ENCODE results near the gene FMO1. TPM values are rescaled to one million over a fixed set of nuclear protein-coding genes. Genes with fewer than 3 reads are reported as not detected.
"Not testable (repeated sequence)": the region's sequence is repeated elsewhere in the genome, so short reads cannot be mapped to it uniquely, and the experiment has no call there.

The FMO1 gene
- total RNA-seq, 1 donor from 2014 or later, result 0.54 TPM

- ATAC-seq (ENCODE audit: poor library complexity) (no peak), DNase-seq (no peak)
- intact Hi-C loops (cut with DNase I), result no loop called here
Observed at GRCh38 chr1:171265686-171266085, 17.4 kb downstream of the FMO1 start.

- no peak for ATAC-seq (ENCODE audit: poor library complexity)
- intact Hi-C loops (cut with DNase I), result no loop called here
- no peak for DNase-seq
Observed at GRCh38 chr1:171266930-171267329, 18.6 kb downstream of the FMO1 start.

GRCh38 chr1:171267391-171267790 lies 19.1 kb downstream of the FMO1 start:
- intact Hi-C loops (cut with DNase I), result no loop called here
- no peak for ATAC-seq (ENCODE audit: poor library complexity)
- DNase-seq, result no peak

- DNase-seq, result no peak
Observed at GRCh38 chr1:171270806-171271205, 22.5 kb downstream of the FMO1 start.

GRCh38 chr1:171277534-171277933 lies 29.2 kb downstream of the FMO1 start:
- intact Hi-C loops (cut with DNase I), result no loop called here

More at GRCh38 chr1:171270806-171271205, 22.5 kb downstream of the FMO1 start:
- intact Hi-C loops (cut with DNase I), result no loop called here
- no peak for ATAC-seq (ENCODE audit: poor library complexity)

GRCh38 chr1:171279234-171279633 lies 30.9 kb downstream of the FMO1 start:
- DNase-seq (no peak), ATAC-seq (ENCODE audit: poor library complexity) (no peak)
- intact Hi-C loops (cut with DNase I), result no loop called here

More at GRCh38 chr1:171277534-171277933, 29.2 kb downstream of the FMO1 start:
- ATAC-seq (ENCODE audit: poor library complexity), result no peak
- DNase-seq, result no peak

GRCh38 chr1:171279678-171280077 lies 31.4 kb downstream of the FMO1 start:
- intact Hi-C loops (cut with DNase I), result no loop called here
- DNase-seq (no peak), ATAC-seq (ENCODE audit: poor library complexity) (no peak)

GRCh38 chr1:171280599-171280998 lies 32.3 kb downstream of the FMO1 start:
- ATAC-seq (ENCODE audit: poor library complexity), result no peak
- intact Hi-C loops (cut with DNase I), result no loop called here
- no peak for DNase-seq

GRCh38 chr1:171286032-171286705 lies 37.9 kb downstream of the FMO1 start:
- intact Hi-C loops (cut with DNase I), result no loop called here
- ATAC-seq (ENCODE audit: poor library complexity) (no peak), DNase-seq (no peak)

- DNase-seq, result no peak
- intact Hi-C loops (cut with DNase I), result no loop called here
- no peak for ATAC-seq (ENCODE audit: poor library complexity)
Observed at GRCh38 chr1:171290621-171291020, 42.3 kb downstream of the FMO1 start.

GRCh38 chr1:171292799-171293198 lies 44.5 kb downstream of the FMO1 start:
- ATAC-seq (ENCODE audit: poor library complexity), result no peak
- no peak for DNase-seq
- intact Hi-C loops (cut with DNase I), result no loop called here

GRCh38 chr1:171295383-171295782 lies 47.1 kb downstream of the FMO1 start:
- DNase-seq; intact Hi-C loops (cut with DNase I); ATAC-seq (ENCODE audit: poor library complexity): not testable (repeated sequence)

- DNase-seq (no peak), ATAC-seq (ENCODE audit: poor library complexity) (no peak)
- intact Hi-C loops (cut with DNase I), result no loop called here
Observed at GRCh38 chr1:171295821-171296220, 47.5 kb downstream of the FMO1 start.

GRCh38 chr1:171296897-171297296 lies 48.6 kb downstream of the FMO1 start:
- no peak for ATAC-seq (ENCODE audit: poor library complexity)
- no peak for DNase-seq
- intact Hi-C loops (cut with DNase I), result no loop called here

GRCh38 chr1:171298696-171299095 lies 50.4 kb downstream of the FMO1 start:
- intact Hi-C loops (cut with DNase I), result no loop called here
- no peak for ATAC-seq (ENCODE audit: poor library complexity)
- no peak for DNase-seq

- DNase-seq (no peak), ATAC-seq (ENCODE audit: poor library complexity) (no peak)
- intact Hi-C loops (cut with DNase I), result no loop called here
Observed at GRCh38 chr1:171299342-171299741, 51.0 kb downstream of the FMO1 start.

GRCh38 chr1:171300401-171300800 lies 52.1 kb downstream of the FMO1 start:
- intact Hi-C loops (cut with DNase I), result no loop called here
- no peak for DNase-seq
- ATAC-seq (ENCODE audit: poor library complexity), result no peak

GRCh38 chr1:171310661-171311087 lies 62.4 kb downstream of the FMO1 start:
- DNase-seq (no peak), ATAC-seq (ENCODE audit: poor library complexity) (no peak)
- intact Hi-C loops (cut with DNase I), result loop anchor here (5.0 to 10.0 kb wide), 2 partner anchors 228 to 346 kb away; no protein-coding TSS in a partner anchor

GRCh38 chr1:171311771-171312558 lies 63.7 kb downstream of the FMO1 start:
- no peak for ATAC-seq (ENCODE audit: poor library complexity)
- DNase-seq, result no peak
- intact Hi-C loops (cut with DNase I), result loop anchor here (2.0 to 10.0 kb wide), 3 partner anchors 67 to 347 kb away; no protein-coding TSS in a partner anchor

GRCh38 chr1:171313319-171313834 lies 65.1 kb downstream of the FMO1 start:
- intact Hi-C loops (cut with DNase I), result loop anchor here (2.0 to 10.0 kb wide), 3 partner anchors 69 to 349 kb away; no protein-coding TSS in a partner anchor
- no peak for ATAC-seq (ENCODE audit: poor library complexity)
- DNase-seq, result no peak

Measured in Right ventricle myocardium superior (tissue), 1 donor.